Activated naive CD8-positive, alpha-beta T cell treated with anti-CD3 and anti-CD28 coated beads for 36 hours (primary cell): ENCODE measurements around the gene TTC9. TPM values are rescaled to one million over a fixed set of nuclear protein-coding genes. Genes with fewer than 3 reads are reported as not detected.

Experiments
- DNase-seq: peaks from one replicate; pipeline ENCODE4 v3.0.0; 2021
- H3K27ac Mint-ChIP-seq: one replicate; pipeline ENCODE4 v1.8.0; 2022; ENCODE audit warnings: mild to moderate bottlenecking, moderate library complexity, mixed read lengths
- H3K27me3 Mint-ChIP-seq: one replicate; pipeline ENCODE4 v1.8.0; 2022; ENCODE audit warnings: mild to moderate bottlenecking, mixed read lengths
- H3K36me3 Mint-ChIP-seq: one replicate; pipeline ENCODE4 v1.8.0; 2021; ENCODE audit warnings: mild to moderate bottlenecking, mixed read lengths
- H3K4me1 Mint-ChIP-seq: one replicate; pipeline ENCODE4 v1.8.0; 2021; ENCODE audit warnings: mixed read lengths
- H3K4me3 Mint-ChIP-seq: one replicate; pipeline ENCODE4 v1.8.0; 2022; ENCODE audit warnings: mild to moderate bottlenecking, moderate library complexity, mixed read lengths
- H3K9me3 Mint-ChIP-seq: one replicate; pipeline ENCODE4 v1.8.0; 2022; ENCODE audit warnings: mixed read lengths
- total RNA-seq, 2 experiments: library from RNA; stranded (reverse); gene quantifications; one replicate each; pipeline ENCODE4 v1.2.3, GENCODE V29; 2021

Gene TTC9
- total RNA-seq, 2 experiments from 2014 or later: 4.9 to 5.4 TPM

GRCh38 chr14:70655110-70655826, 13.6 kb downstream of the TTC9 start:
- DNase-seq: peak; percentile 77
- Mint-ChIP-seq H3K27me3 (no peaks in the 10 kb centered on the region), H3K4me1 (peaks cover 88% of the 10 kb centered on the region), H3K9me3 (peaks cover 4% of the 10 kb centered on the region), H3K4me3 (peak overlapping the region; percentile 83), H3K27ac (peak overlapping the region; percentile 99), H3K36me3 (peaks cover 24% of the 10 kb centered on the region)

- H3K36me3 Mint-ChIP-seq: peaks cover 14% of the 10 kb centered on the region
- no peak for DNase-seq
- peak overlapping the region; percentile 59 for H3K4me3 Mint-ChIP-seq
- peaks cover 4% of the 10 kb centered on the region for H3K9me3 Mint-ChIP-seq
- no peaks in the 10 kb centered on the region for H3K27me3 Mint-ChIP-seq
- peak overlapping the region; percentile 94 for H3K27ac Mint-ChIP-seq
- H3K4me1 Mint-ChIP-seq: peaks cover 92% of the 10 kb centered on the region
Measured at GRCh38 chr14:70658899-70659298, 17.2 kb downstream of the TTC9 start.

GRCh38 chr14:70660967-70661893, 19.5 kb downstream of the TTC9 start:
- Mint-ChIP-seq H3K36me3 (peaks cover 12% of the 10 kb centered on the region), H3K27ac (peak overlapping the region; percentile 94), H3K27me3 (no peaks in the 10 kb centered on the region), H3K9me3 (peaks cover 4% of the 10 kb centered on the region), H3K4me3 (peak overlapping the region; percentile 71), H3K4me1 (peaks cover 88% of the 10 kb centered on the region)
- DNase-seq: peak; percentile 52

- peak overlapping the region; percentile 18 for H3K4me3 Mint-ChIP-seq
- H3K9me3 Mint-ChIP-seq: peaks cover 4% of the 10 kb centered on the region
- no peak for DNase-seq
- H3K36me3 Mint-ChIP-seq: peaks cover 13% of the 10 kb centered on the region
- no peaks in the 10 kb centered on the region for H3K27me3 Mint-ChIP-seq
- H3K4me1 Mint-ChIP-seq: peaks cover 86% of the 10 kb centered on the region
- H3K27ac Mint-ChIP-seq: peak overlapping the region; percentile 94
Measured at GRCh38 chr14:70662080-70662479, 20.4 kb downstream of the TTC9 start.

GRCh38 chr14:70662816-70663215, 21.1 kb downstream of the TTC9 start:
- Mint-ChIP-seq H3K9me3 (no peaks in the 10 kb centered on the region), H3K27ac (peak overlapping the region; percentile 5), H3K27me3 (no peaks in the 10 kb centered on the region), H3K4me3 (no peak overlapping the region), H3K36me3 (peaks cover 10% of the 10 kb centered on the region), H3K4me1 (peaks cover 82% of the 10 kb centered on the region)
- no peak for DNase-seq

GRCh38 chr14:70663707-70664179, 22.0 kb downstream of the TTC9 start:
- H3K4me1 Mint-ChIP-seq: peaks cover 75% of the 10 kb centered on the region

GRCh38 chr14:70664698-70665447, 23.2 kb downstream of the TTC9 start:
- H3K9me3 Mint-ChIP-seq: no peaks in the 10 kb centered on the region
- H3K27ac Mint-ChIP-seq: peak overlapping the region; percentile 84
- H3K36me3 Mint-ChIP-seq: peaks cover 14% of the 10 kb centered on the region
- H3K27me3 Mint-ChIP-seq: no peaks in the 10 kb centered on the region
- H3K4me3 Mint-ChIP-seq: no peak overlapping the region
- peaks cover 63% of the 10 kb centered on the region for H3K4me1 Mint-ChIP-seq
- DNase-seq: no peak

More at GRCh38 chr14:70663707-70664179, 22.0 kb downstream of the TTC9 start:
- no peaks in the 10 kb centered on the region for H3K27me3 Mint-ChIP-seq
- H3K4me3 Mint-ChIP-seq: no peak overlapping the region
- no peak for DNase-seq
- H3K9me3 Mint-ChIP-seq: no peaks in the 10 kb centered on the region
- peak overlapping the region; percentile 42 for H3K27ac Mint-ChIP-seq
- H3K36me3 Mint-ChIP-seq: peaks cover 14% of the 10 kb centered on the region

GRCh38 chr14:70665448-70666360, 24.0 kb downstream of the TTC9 start:
- Mint-ChIP-seq H3K9me3 (no peaks in the 10 kb centered on the region), H3K36me3 (peaks cover 14% of the 10 kb centered on the region), H3K4me1 (peaks cover 56% of the 10 kb centered on the region)

GRCh38 chr14:70666361-70666686, 24.6 kb downstream of the TTC9 start:
- no peak for DNase-seq
- Mint-ChIP-seq H3K36me3 (peaks cover 14% of the 10 kb centered on the region), H3K9me3 (no peaks in the 10 kb centered on the region), H3K4me1 (peaks cover 50% of the 10 kb centered on the region), H3K27ac (peak overlapping the region; percentile 84), H3K4me3 (no peak overlapping the region), H3K27me3 (no peaks in the 10 kb centered on the region)

More at GRCh38 chr14:70665448-70666360, 24.0 kb downstream of the TTC9 start:
- peak overlapping the region; percentile 84 for H3K27ac Mint-ChIP-seq
- H3K27me3 Mint-ChIP-seq: no peaks in the 10 kb centered on the region
- peak overlapping the region; percentile 32 for H3K4me3 Mint-ChIP-seq
- DNase-seq: no peak

GRCh38 chr14:70670992-70671651, 29.4 kb downstream of the TTC9 start:
- Mint-ChIP-seq H3K4me1 (peaks cover 11% of the 10 kb centered on the region), H3K9me3 (no peaks in the 10 kb centered on the region), H3K27me3 (no peaks in the 10 kb centered on the region), H3K4me3 (no peak overlapping the region), H3K36me3 (peaks cover 10% of the 10 kb centered on the region), H3K27ac (no peak overlapping the region)
- DNase-seq: no peak

GRCh38 chr14:70671652-70672644, 30.2 kb downstream of the TTC9 start:
- H3K36me3 Mint-ChIP-seq: peaks cover 9% of the 10 kb centered on the region
- no peak overlapping the region for H3K27ac Mint-ChIP-seq
- DNase-seq: no peak
- no peak overlapping the region for H3K4me3 Mint-ChIP-seq
- no peaks in the 10 kb centered on the region for H3K9me3 Mint-ChIP-seq
- no peaks in the 10 kb centered on the region for H3K27me3 Mint-ChIP-seq
- H3K4me1 Mint-ChIP-seq: peaks cover 5% of the 10 kb centered on the region

GRCh38 chr14:70677341-70677740, 35.6 kb downstream of the TTC9 start:
- H3K27me3 Mint-ChIP-seq: no peaks in the 10 kb centered on the region
- no peaks in the 10 kb centered on the region for H3K9me3 Mint-ChIP-seq
- peaks cover 2% of the 10 kb centered on the region for H3K36me3 Mint-ChIP-seq
- peaks cover 4% of the 10 kb centered on the region for H3K4me1 Mint-ChIP-seq
- H3K27ac Mint-ChIP-seq: no peak overlapping the region
- H3K4me3 Mint-ChIP-seq: no peak overlapping the region
- no peak for DNase-seq

- peaks cover 2% of the 10 kb centered on the region for H3K36me3 Mint-ChIP-seq
- H3K4me1 Mint-ChIP-seq: peaks cover 4% of the 10 kb centered on the region
- no peak for DNase-seq
- H3K9me3 Mint-ChIP-seq: no peaks in the 10 kb centered on the region
- no peaks in the 10 kb centered on the region for H3K27me3 Mint-ChIP-seq
- H3K27ac Mint-ChIP-seq: no peak overlapping the region
- H3K4me3 Mint-ChIP-seq: no peak overlapping the region
Measured at GRCh38 chr14:70680748-70681147, 39.0 kb downstream of the TTC9 start.
